Neuronal stem cell (in vitro differentiated cells): ENCODE data around the gene KNL1.

ENCODE experiments used
- DNase-seq: peaks from one replicate; pipeline ENCODE4 v3.0.0-alpha.2; 2013; ENCODE audit warnings: low spot score
- H2AFZ ChIP-seq: one replicate; pipeline ENCODE4 v1.6.1; 2013; ENCODE audit warnings: mild to moderate bottlenecking, low read length, inconsistent platforms
- H2AK5ac ChIP-seq: 2 replicates; pipeline ENCODE4 v1.6.1; 2013; ENCODE audit warnings: low read depth, mild to moderate bottlenecking, inconsistent platforms, low read length, moderate library complexity, mixed read lengths
- H2BK120ac ChIP-seq: 2 replicates; pipeline ENCODE4 v1.6.1; 2013; ENCODE audit warnings: low read depth, mild to moderate bottlenecking, inconsistent platforms, low read length, moderate library complexity, mixed read lengths
- H2BK12ac ChIP-seq: one replicate; pipeline ENCODE4 v1.6.1; 2013; ENCODE audit warnings: low read length, inconsistent platforms
- H2BK15ac ChIP-seq: 2 replicates; pipeline ENCODE4 v1.6.1; 2013; ENCODE audit warnings: mild to moderate bottlenecking, low read length, inconsistent platforms, mixed read lengths
- H2BK5ac ChIP-seq: one replicate; pipeline ENCODE4 v1.6.1; 2013; ENCODE audit warnings: inconsistent platforms, mild to moderate bottlenecking, low read length, moderate library complexity
- H3K14ac ChIP-seq: one replicate; pipeline ENCODE4 v1.6.1; 2013; ENCODE audit warnings: low read length, inconsistent platforms
- H3K18ac ChIP-seq: 2 replicates; pipeline ENCODE4 v1.6.1; 2013; ENCODE audit warnings: low read length, inconsistent platforms
- H3K23ac ChIP-seq: 2 replicates; pipeline ENCODE4 v1.6.1; 2013; ENCODE audit warnings: low read depth, mild to moderate bottlenecking, mixed read lengths, low read length, inconsistent platforms; ENCODE audit not compliant: poor library complexity
- H3K27ac ChIP-seq: replicated peaks from 3 replicates; pipeline ENCODE4 v1.5.1; 2013; ENCODE audit warnings: low read length, inconsistent platforms
- H3K27me3 ChIP-seq, 3 experiments: 2 replicates each; pipeline ENCODE4 v1.6.1; 2013; ENCODE audit warnings: low read length in 3 of 3, mild to moderate bottlenecking in 2 of 3, inconsistent platforms in 1 of 3, low read depth in 1 of 3, mixed read lengths in 1 of 3, moderate library complexity in 1 of 3; ENCODE audit not compliant: control insufficient read depth in 3 of 3, insufficient read depth in 3 of 3
- H3K36me3 ChIP-seq, 2 donors: replicated peaks in 1 of 2; 2 replicates each; pipeline ENCODE4 v1.6.1; 2013; ENCODE audit warnings: low read length in 2 of 2; ENCODE audit not compliant: control insufficient read depth in 2 of 2, insufficient read depth in 2 of 2
- H3K4ac ChIP-seq: 2 replicates; pipeline ENCODE4 v1.6.1; 2013; ENCODE audit warnings: inconsistent platforms, mild to moderate bottlenecking, low read length, moderate library complexity
- H3K4me1 ChIP-seq, 2 donors: 1 replicate in 1 of 2; 2 replicates in 1 of 2; pipeline ENCODE4 v1.6.1; 2013; ENCODE audit warnings: low read length in 2 of 2, low read depth in 1 of 2; ENCODE audit not compliant: control insufficient read depth in 2 of 2, insufficient read depth in 1 of 2
- H3K4me2 ChIP-seq: one replicate; pipeline ENCODE4 v1.6.1; 2013; ENCODE audit warnings: mild to moderate bottlenecking, low read length, inconsistent platforms; ENCODE audit not compliant: insufficient read depth, poor library complexity, severe bottlenecking
- H3K4me3 ChIP-seq, 2 donors: 2 replicates each; pipeline ENCODE4 v1.5.1; 2013; ENCODE audit warnings: low read length in 2 of 2, mild to moderate bottlenecking in 2 of 2, inconsistent platforms in 1 of 2, moderate library complexity in 1 of 2
- H3K79me1 ChIP-seq: one replicate; pipeline ENCODE4 v1.6.1; 2013; ENCODE audit warnings: low read depth, mild to moderate bottlenecking, inconsistent platforms, low read length, moderate library complexity
- H3K9ac ChIP-seq: one replicate; pipeline ENCODE4 v1.6.1; 2013; ENCODE audit warnings: mild to moderate bottlenecking, low read depth, low read length, inconsistent platforms; ENCODE audit not compliant: poor library complexity
- H3K9me3 ChIP-seq, 2 donors: replicated peaks in 1 of 2; 2 replicates each; pipeline versions ENCODE3 to v1.6.1; 2013; ENCODE audit warnings: low read length in 2 of 2, mild to moderate bottlenecking in 2 of 2, inconsistent platforms in 1 of 2, low read depth in 1 of 2, mixed read lengths in 1 of 2, moderate library complexity in 1 of 2; ENCODE audit not compliant: control insufficient read depth in 2 of 2, insufficient read depth in 1 of 2
- H4K8ac ChIP-seq: one replicate; pipeline ENCODE4 v1.6.1; 2013; ENCODE audit warnings: low read depth, mild to moderate bottlenecking, inconsistent platforms, low read length, moderate library complexity
- H4K91ac ChIP-seq: one replicate; pipeline ENCODE4 v1.6.1; 2013; ENCODE audit warnings: low read length, low read depth, mild to moderate bottlenecking, inconsistent platforms; ENCODE audit not compliant: poor library complexity
- WGBS, 2 donors: extraction: QIAGEN DNeasy Blood & Tissue Kit; methylation state at CpG; one replicate each; pipeline ENCODE4 v1.1.7; 2013; ENCODE audit warnings: missing lambda C conversion rate in 2 of 2, mixed read lengths in 1 of 2; ENCODE audit not compliant: insufficient read length in 2 of 2, insufficient replicate concordance in 1 of 2; ENCODE audit errors: extremely low coverage in 2 of 2; 5-methylcytosine and 5-hydroxymethylcytosine counted together

KNL1 gene

DNA sequence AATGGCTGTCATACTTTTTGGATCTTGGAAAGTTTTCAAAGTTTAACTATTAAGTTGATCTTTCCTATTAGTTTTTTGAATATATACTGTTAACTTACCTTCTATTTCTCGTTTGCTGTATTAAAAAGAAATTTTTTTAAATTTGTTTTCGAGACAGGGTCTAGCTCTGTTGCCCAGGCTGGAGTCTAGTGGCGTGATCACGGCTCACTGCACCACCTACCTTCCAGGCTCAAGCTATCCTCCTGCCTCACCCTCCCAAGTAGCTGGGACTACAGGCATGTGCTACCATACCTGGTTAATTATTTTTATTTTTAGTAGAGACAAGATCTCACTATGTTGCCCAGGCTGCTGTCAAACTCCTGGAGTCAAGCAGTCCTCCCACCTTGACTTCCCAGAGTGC is 4.6 kb downstream of the KNL1 start:
- Histone ChIP-seq H3K4me2 (no peak overlapping the region), H3K4me1 (peaks cover 0 to 2% of the 10 kb centered on the region in 2 donors), H3K23ac (no peak overlapping the region), H3K9ac (no peak overlapping the region), H3K14ac (no peak overlapping the region), H4K8ac (no peak overlapping the region), H3K27ac (no peak overlapping the region), H3K4ac (no peak overlapping the region), H3K9me3 (no peaks in the 10 kb centered on the region), H2BK5ac (no peak overlapping the region), H2BK15ac (no peak overlapping the region), H2BK12ac (no peak overlapping the region), H2AFZ (no peak overlapping the region), H2BK120ac (no peak overlapping the region), H3K18ac (no peak overlapping the region), H3K27me3 (no peaks in the 10 kb centered on the region), H3K36me3 (no peaks in the 10 kb centered on the region), H2AK5ac (no peak overlapping the region), H4K91ac (no peak overlapping the region), H3K4me3 (no peak overlapping the region), H3K79me1 (no peaks in the 10 kb centered on the region)
- no peak for DNase-seq
- no CpG with 5 or more reads among the region's 4 CpGs for WGBS, 2 donors

- H3K23ac ChIP-seq = no peak overlapping the region
- no CpG with 5 or more reads among the region's 12 CpGs for WGBS, 2 donors
- H2AFZ ChIP-seq = no peak overlapping the region
- no peak overlapping the region for H3K4ac ChIP-seq
- no peak overlapping the region for H3K27ac ChIP-seq
- H2BK12ac ChIP-seq = no peak overlapping the region
- no peak overlapping the region for H2AK5ac ChIP-seq
- no peak overlapping the region for H3K4me3 ChIP-seq
- no peak overlapping the region for H3K18ac ChIP-seq
- H2BK5ac ChIP-seq = no peak overlapping the region
- H2BK120ac ChIP-seq = no peak overlapping the region
- no peak overlapping the region for H4K8ac ChIP-seq
- no peak for DNase-seq
- no peaks in the 10 kb centered on the region for H3K27me3 ChIP-seq
- H4K91ac ChIP-seq = no peak overlapping the region
- H3K9me3 ChIP-seq = no peaks in the 10 kb centered on the region
- no peaks in the 10 kb centered on the region for H3K79me1 ChIP-seq
- H3K4me2 ChIP-seq = no peak overlapping the region
- H2BK15ac ChIP-seq = no peak overlapping the region
- no peaks in the 10 kb centered on the region for H3K4me1 ChIP-seq
- no peak overlapping the region for H3K14ac ChIP-seq
- no peak overlapping the region for H3K9ac ChIP-seq
- H3K36me3 ChIP-seq = peaks cover 0 to 10% of the 10 kb centered on the region in 2 donors
Measured at GRCh38 chr15:40600956-40601355, 6.9 kb downstream of the KNL1 start.

DNA sequence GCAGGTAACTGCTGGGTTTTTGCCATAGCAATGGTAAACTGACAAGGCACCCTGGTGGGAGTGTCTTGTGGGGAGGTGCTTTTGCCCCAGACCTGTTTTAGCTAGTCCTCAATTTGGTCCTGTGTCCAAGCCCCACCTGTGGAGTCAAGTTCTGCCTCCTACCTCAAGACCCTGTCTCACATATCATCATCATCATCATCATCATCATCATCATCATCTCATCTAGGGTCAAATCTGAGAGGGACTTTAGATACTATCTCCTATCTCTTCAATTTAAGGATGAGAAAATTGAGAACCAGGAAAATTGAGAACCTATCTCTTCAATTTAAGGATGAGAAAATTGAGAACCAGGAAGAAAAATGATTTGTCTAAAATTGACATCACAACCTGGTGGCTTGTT is 9.9 kb downstream of the KNL1 start:
- no peak overlapping the region for H4K8ac ChIP-seq
- no peaks in the 10 kb centered on the region for H3K79me1 ChIP-seq
- no peaks in the 10 kb centered on the region for H3K4me1 ChIP-seq
- H2BK120ac ChIP-seq = no peak overlapping the region
- no peak overlapping the region for H4K91ac ChIP-seq
- H3K4ac ChIP-seq = no peak overlapping the region
- H3K27me3 ChIP-seq = no peaks in the 10 kb centered on the region
- no peak overlapping the region for H2BK5ac ChIP-seq
- no peak overlapping the region for H3K4me2 ChIP-seq
- H2BK15ac ChIP-seq = no peak overlapping the region
- H3K9me3 ChIP-seq = no peaks in the 10 kb centered on the region
- H3K36me3 ChIP-seq = peaks cover 0 to 39% of the 10 kb centered on the region in 2 donors
- H2BK12ac ChIP-seq = no peak overlapping the region
- no peak for DNase-seq
- H3K4me3 ChIP-seq = no peak overlapping the region
- no peak overlapping the region for H3K18ac ChIP-seq
- no peak overlapping the region for H3K23ac ChIP-seq
- no peak overlapping the region for H2AK5ac ChIP-seq
- no peak overlapping the region for H3K27ac ChIP-seq
- H3K14ac ChIP-seq = no peak overlapping the region
- H2AFZ ChIP-seq = no peak overlapping the region
- H3K9ac ChIP-seq = no peak overlapping the region

DNA sequence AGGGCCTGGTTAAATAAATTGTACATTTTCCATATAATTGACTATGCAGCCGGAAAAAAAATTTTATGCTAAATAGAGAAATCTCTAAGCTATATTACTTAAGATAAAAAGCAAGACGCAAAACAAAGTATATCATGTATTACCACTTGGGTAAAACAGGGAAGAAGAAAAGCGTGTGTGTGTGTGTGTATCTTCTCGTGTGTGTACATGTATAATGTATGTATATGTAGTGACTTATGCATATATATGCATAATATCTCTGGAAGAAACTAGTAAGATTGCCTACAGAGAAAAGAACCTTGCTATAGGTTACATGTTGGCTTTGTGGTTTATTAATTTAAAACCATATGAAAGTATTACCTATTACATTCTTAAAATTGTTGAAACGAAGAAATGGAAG is 19.0 kb downstream of the KNL1 start:
- no CpG with 5 or more reads among the region's 5 CpGs for WGBS, 2 donors
- H3K27me3 ChIP-seq = no peaks in the 10 kb centered on the region

More for the DNA sequence above, 19.0 kb downstream of the KNL1 start:
- H2BK5ac ChIP-seq = no peak overlapping the region
- H3K4me1 ChIP-seq = no peaks in the 10 kb centered on the region
- H2BK12ac ChIP-seq = no peak overlapping the region
- no peak overlapping the region for H4K91ac ChIP-seq
- H4K8ac ChIP-seq = no peak overlapping the region
- H3K4ac ChIP-seq = no peak overlapping the region
- H3K9ac ChIP-seq = no peak overlapping the region
- H3K4me3 ChIP-seq = no peak overlapping the region
- H3K4me2 ChIP-seq = no peak overlapping the region
- no peaks in the 10 kb centered on the region for H3K9me3 ChIP-seq
- no peaks in the 10 kb centered on the region for H3K79me1 ChIP-seq
- peaks cover 4 to 66% of the 10 kb centered on the region in 2 donors for H3K36me3 ChIP-seq
- H2AFZ ChIP-seq = no peak overlapping the region
- no peak overlapping the region for H3K18ac ChIP-seq
- H2BK15ac ChIP-seq = no peak overlapping the region
- no peak overlapping the region for H2AK5ac ChIP-seq
- no peak overlapping the region for H3K23ac ChIP-seq
- no peak overlapping the region for H2BK120ac ChIP-seq
- no peak overlapping the region for H3K14ac ChIP-seq
- H3K27ac ChIP-seq = no peak overlapping the region
- DNase-seq = no peak
